NOMO-1 treated with dmso at 0.1 percent for 144 hours (cell line): Measurements from ENCODE around the gene PPP2R1B.

ENCODE experiments used
- DNase-seq: peaks from one replicate; lab custom pipeline; 2025; ENCODE audit not compliant: unreplicated experiment; lab: John Stamatoyannopoulos, UW

The PPP2R1B gene

GRCh38 chr11:111749646-111750045 is 16.5 kb downstream of the PPP2R1B start:
- no peak for DNase-seq

GRCh38 chr11:111748035-111748804 is 18.0 kb downstream of the PPP2R1B start:
- DNase-seq = no peak

- DNase-seq = no peak
These were observed 20.3 kb downstream of the PPP2R1B start for GRCh38 chr11:111745719-111746504.

- no peak for DNase-seq
These were observed 22.5 kb downstream of the PPP2R1B start for GRCh38 chr11:111743700-111744099.

GRCh38 chr11:111741751-111742150 is 24.4 kb downstream of the PPP2R1B start:
- DNase-seq = no peak

- DNase-seq = no peak
These were observed 26.9 kb downstream of the PPP2R1B start for GRCh38 chr11:111739299-111739698.

DNA sequence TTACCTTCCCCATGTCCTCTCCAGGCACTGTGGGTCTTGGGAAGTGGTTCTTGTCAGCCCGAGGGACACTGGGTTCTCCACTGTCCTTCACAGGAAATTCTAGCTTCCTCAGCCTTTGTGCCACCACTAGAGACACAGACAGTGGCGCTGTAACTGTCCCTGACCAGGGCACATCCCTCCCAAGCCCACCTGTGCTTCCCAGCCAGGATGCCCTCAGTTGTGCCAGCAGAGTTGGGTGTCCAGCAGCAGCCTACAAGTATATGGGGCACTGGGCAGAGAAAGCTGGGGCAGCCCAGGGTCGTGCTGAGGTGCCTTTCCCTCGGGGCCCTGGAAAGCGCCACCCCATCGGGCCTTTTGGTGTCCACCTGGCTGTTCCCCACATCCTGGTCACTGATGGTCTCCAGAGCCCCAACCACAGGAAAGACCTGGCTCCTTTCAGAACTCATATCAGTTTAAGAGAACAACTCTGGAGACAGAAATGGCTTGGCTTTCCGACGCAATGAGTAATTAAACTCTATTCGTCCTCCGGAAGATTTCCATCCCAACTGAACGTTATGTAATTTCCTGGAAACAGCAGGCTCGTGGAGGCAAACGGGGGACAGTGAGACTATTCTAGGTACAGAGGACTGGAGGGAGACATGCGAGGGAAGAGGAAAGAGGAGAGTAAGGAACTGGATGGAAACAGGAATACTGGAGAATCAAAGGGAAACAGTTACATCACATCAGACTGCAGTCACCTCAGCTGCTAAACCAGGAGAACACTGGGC is 28.6 kb downstream of the PPP2R1B start:
- DNase-seq = no peak

DNA sequence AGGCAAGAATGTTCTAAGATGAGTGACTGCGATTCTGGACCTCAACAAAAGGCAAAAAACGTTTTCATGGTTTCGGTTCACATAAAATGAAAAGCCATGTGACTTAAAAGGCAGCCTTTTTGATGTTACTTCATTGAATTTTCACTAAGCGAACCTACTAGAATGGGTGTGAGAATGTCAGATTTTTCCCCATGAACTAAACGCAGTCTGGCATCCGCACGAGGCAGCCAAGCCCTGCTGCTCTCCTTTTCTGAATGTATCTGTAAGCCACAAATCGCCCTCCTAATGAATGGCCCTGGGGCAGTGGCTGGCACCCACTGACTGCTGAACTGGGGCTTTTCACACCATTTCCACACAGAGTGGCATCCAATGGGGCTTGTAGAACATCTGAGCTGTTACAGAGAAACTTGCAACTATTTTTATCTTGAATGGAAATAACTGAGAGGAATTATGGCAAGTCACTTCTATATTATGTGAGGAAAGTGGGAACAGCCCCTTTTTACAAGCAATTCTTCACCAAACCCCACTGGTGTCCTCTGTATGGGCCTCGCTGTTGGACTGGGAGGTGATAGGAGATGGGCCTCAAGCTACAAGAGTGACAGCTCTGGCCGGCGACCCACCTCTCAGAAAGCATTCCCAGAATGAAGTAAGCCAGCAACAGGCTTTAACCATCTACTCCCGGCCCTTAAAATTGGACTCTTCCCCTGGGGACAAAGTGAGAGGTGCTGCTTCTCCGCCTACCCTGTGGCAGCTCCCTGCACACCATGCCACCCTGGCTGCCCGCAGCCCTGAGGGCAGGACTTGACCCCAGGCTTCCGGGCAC is 29.4 kb downstream of the PPP2R1B start:
- DNase-seq = no peak

DNA sequence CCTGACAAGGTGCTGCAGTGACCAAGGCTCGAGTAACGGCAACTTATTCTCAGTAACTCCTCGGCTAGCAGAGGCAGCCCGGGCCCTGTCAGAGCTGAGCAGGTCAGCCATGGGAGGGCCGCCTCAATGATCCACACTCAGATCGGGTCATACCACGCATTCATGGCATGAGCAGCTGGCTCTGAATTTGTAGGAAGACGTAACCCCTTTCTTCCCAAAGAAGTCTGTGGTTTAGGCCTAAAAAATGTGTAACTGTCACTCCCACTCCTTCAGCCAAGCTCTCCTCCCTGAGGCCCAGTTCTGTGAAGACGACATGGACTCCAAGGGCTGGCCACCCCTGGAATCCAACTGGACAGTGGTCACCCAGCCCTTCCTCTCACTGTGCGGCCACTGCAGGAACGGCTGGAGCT is 30.0 kb downstream of the PPP2R1B start:
- no peak for DNase-seq

DNA sequence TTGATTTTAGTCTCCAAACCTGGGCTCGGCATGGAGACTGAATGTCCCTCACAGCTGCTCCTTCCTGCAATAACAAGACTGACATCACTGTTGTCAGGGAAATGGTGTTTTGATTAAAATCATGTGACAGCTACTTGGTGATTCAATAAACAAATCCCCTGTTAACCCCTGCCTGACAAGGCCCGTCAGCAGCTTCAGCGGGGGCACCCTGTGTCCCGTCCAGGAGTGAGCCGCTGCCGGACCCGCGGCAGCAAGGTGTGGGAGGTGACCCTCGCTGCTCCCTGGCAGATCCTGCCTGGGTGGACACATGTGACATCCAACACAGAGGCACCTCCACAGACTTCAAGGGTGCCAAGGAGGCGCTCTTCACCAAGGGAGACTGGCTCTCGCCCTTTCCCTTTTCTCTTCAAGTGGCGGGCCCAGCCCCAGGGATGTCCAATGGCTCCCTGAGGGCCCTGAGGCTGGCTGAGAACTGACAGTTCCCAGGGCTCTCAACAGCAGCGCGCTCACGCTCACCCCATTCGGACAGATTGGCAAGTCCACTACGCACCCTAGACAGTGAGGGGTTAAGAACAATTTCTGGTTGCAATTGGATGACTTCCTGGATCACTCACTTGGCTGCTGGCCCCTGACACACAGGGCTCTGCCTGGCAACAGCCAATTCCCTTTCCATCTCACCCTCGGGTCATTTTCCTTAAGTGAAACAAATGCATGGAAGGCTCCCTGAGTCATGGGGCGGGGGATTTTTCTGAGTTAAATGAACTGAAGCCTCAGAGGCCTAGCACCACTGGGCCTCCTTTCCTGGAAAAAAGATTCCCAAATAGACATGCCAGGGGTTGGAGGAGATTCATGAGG is 30.7 kb downstream of the PPP2R1B start:
- DNase-seq = no peak

GRCh38 chr11:111734954-111735261 is 31.3 kb downstream of the PPP2R1B start:
- no peak for DNase-seq

GRCh38 chr11:111734101-111734953 is 31.9 kb downstream of the PPP2R1B start:
- DNase-seq = no peak

DNA sequence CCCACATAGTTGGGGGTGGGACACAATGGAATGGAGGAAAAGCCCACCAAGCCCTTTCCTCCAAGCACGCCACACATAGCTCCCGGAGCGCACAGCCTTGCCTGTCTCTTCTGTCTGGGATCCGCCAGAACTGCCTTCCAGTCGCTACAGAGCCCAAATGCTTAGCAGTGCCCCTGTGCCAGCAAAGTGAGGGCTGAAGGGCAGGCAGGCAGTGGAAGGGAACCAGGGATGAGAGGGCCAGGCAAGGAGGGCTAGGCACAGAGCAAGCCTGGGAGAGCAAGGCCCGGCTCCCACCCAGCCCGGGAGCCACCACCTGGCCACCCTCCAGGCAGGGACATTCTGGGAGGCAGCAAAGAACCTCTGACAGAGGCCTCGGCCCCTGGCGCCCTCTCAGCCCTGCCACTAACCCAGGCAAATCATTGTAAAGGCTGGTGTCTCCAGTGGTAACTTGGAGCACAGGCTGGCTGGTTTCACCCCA is 32.5 kb downstream of the PPP2R1B start:
- DNase-seq = no peak

DNA sequence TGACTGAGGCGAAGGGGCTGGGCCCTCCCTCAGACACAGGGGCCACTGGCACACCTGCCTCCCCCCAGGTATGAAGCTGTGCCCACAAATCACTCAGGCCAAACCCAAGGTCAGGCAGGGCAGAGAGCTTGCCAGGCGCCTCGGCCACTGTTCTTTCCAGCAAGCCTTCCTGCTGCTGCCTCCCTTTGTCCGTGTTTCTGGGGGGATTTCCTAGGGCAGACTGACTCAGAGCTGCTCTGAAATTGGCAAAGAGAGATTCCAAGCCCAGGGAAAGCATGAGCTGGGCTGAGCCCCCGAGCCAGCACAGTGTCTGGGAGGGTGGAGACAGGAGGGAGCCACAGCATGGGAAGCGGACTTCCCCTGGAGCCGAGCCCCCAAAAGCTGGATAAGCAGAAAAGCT is 33.2 kb downstream of the PPP2R1B start:
- no peak for DNase-seq

- no peak for DNase-seq
These were observed 34.4 kb downstream of the PPP2R1B start for GRCh38 chr11:111731821-111732220.

- no peak for DNase-seq
These were observed 35.2 kb downstream of the PPP2R1B start for GRCh38 chr11:111730871-111731591.

GRCh38 chr11:111729831-111730311 is 36.3 kb downstream of the PPP2R1B start:
- no peak for DNase-seq
